PFSK-1 (cell line): ENCODE results near the gene AGMO.

ENCODE experiments used
- FOXP2 ChIP-seq: optimal IDR thresholded peaks from 2 replicates; pipeline ENCODE3; 2011; ENCODE audit warnings: borderline replicate concordance, control low read depth, inconsistent platforms; ENCODE audit not compliant: insufficient read depth; ENCODE audit errors: extremely low read length, extremely low read depth
- POLR2AphosphoS5 ChIP-seq: IDR thresholded peaks from 2 replicates; pipeline ENCODE4 v1.6.1; 2012; ENCODE audit warnings: low read depth, mild to moderate bottlenecking, control low read depth, low read length, moderate library complexity
- SIN3A ChIP-seq: IDR thresholded peaks from 2 replicates; pipeline ENCODE4 v1.6.1; 2012; ENCODE audit warnings: mild to moderate bottlenecking, low read length, moderate library complexity, borderline replicate concordance; ENCODE audit not compliant: insufficient read depth
- TAF1 ChIP-seq: IDR thresholded peaks from 2 replicates; pipeline ENCODE4 v1.6.1; 2012; ENCODE audit warnings: low read length, control low read depth, borderline replicate concordance; ENCODE audit not compliant: insufficient read depth
- TF ChIP-seq, protein P1 (sequence below), 2 experiments: IDR thresholded peaks; 2 replicates each; pipeline versions ENCODE4 v1.6.1 to v1.8.0; 2011 to 2012; ENCODE audit warnings: low read depth in 2 of 2, low read length in 2 of 2, control low read depth in 1 of 2, inconsistent platforms in 1 of 2, mild to moderate bottlenecking in 1 of 2, moderate library complexity in 1 of 2; ENCODE audit not compliant: insufficient read depth in 1 of 2

Gene AGMO

DNA sequence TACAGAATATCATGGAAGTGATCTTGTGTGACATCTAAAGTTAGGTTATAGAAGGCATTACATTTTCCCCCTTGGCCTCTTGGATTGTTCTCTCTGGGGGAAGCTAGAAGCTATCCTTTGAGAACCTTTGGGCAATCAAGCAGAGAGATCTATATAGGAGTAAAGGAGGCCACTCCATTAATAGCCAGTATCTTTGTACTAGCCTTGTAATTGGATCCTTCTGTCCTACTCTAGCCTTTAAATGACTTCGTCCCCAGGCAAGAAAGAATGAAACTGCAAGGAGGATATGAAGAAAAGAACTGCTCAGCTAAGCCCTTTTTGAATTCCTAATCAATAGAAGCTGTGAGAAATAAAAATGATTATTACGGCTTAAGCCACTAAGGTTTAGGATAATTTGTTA lies 230.9 kb downstream of the AGMO start:
- TF ChIP-seq POLR2AphosphoS5, result no peak
- TF ChIP-seq TAF1, result no peak
- TF ChIP-seq SIN3A, result no peak
- no peak for TF ChIP-seq FOXP2
- TF ChIP-seq, protein P1, sequence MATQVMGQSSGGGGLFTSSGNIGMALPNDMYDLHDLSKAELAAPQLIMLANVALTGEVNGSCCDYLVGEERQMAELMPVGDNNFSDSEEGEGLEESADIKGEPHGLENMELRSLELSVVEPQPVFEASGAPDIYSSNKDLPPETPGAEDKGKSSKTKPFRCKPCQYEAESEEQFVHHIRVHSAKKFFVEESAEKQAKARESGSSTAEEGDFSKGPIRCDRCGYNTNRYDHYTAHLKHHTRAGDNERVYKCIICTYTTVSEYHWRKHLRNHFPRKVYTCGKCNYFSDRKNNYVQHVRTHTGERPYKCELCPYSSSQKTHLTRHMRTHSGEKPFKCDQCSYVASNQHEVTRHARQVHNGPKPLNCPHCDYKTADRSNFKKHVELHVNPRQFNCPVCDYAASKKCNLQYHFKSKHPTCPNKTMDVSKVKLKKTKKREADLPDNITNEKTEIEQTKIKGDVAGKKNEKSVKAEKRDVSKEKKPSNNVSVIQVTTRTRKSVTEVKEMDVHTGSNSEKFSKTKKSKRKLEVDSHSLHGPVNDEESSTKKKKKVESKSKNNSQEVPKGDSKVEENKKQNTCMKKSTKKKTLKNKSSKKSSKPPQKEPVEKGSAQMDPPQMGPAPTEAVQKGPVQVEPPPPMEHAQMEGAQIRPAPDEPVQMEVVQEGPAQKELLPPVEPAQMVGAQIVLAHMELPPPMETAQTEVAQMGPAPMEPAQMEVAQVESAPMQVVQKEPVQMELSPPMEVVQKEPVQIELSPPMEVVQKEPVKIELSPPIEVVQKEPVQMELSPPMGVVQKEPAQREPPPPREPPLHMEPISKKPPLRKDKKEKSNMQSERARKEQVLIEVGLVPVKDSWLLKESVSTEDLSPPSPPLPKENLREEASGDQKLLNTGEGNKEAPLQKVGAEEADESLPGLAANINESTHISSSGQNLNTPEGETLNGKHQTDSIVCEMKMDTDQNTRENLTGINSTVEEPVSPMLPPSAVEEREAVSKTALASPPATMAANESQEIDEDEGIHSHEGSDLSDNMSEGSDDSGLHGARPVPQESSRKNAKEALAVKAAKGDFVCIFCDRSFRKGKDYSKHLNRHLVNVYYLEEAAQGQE (IDR thresholded peaks at IDR 0.05; ENCODE audit: insufficient read depth in 1 of 2, low read depth in 2 of 2, low read length in 2 of 2), result no peak

DNA sequence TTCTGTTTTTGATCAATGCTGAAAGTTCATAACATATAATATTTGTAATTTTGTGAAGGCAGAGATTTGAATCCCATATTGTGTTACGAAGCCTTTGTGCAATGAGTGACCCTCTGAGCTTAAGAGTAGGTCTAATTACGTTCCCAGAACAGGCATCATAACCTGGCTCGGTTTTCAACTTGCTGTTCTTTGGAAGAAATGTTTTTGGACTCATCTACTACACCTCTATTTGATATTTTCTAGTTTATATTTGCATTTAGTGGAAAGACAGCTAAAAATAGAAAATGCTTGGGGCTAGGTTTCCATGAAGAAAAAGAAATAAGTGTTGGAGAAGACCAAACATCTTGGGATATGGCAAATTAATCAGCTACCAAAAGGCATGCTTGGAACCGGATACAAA lies 234.8 kb downstream of the AGMO start:
- TF ChIP-seq SIN3A (no peak), TAF1 (no peak), POLR2AphosphoS5 (no peak), FOXP2 (no peak)
- TF ChIP-seq, protein P1 (IDR thresholded peaks at IDR 0.05; ENCODE audit: insufficient read depth in 1 of 2, low read depth in 2 of 2, low read length in 2 of 2), result no peak

DNA sequence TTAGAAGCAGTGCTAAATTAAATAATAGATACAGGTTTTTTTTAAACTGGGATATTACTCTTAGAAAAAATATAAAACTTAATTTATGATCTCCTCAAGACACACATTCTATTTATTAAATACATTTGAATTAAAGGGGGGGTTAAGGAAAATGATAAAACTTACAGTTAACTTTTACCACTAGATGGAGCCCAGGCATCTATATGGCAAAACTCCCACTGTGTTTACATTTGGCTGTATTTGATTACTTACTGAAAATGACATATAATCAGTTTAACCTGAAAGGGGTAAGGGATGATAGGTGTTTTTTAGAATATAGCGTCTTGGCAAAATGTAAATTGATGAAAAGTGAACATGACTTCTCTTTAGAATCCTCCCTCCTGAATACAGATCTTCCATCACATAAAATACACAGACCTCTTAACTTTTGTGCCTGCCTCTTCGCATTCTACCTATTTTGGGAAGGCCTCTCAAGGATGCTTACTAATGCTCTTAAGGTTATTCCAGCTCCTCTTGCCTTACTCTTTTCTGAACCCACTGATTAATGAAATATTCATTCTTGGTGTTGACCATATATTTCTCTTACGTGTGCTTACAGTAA lies 235.7 kb downstream of the AGMO start:
- no peak for TF ChIP-seq TAF1
- TF ChIP-seq, protein P1 (IDR thresholded peaks at IDR 0.05; ENCODE audit: insufficient read depth in 1 of 2, low read depth in 2 of 2, low read length in 2 of 2), result no peak

DNA sequence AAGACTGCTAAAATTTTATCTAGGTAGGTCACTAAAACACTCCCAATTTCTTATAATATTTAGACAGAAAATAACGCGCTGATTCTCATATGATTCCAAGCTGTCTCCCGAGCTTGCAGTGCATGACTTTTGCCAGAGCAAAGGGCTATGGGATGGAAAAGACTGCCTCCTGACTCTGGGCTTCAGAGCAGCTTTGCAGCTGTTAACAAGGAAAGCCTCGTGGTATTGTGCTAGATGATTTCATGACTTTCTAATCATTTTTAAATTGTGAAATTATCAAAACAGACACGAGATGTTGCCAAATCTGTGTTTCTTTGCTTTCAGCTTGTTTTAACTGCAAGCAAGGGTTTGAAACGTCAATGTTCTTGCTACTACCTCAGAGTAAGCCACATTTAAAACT lies 238.3 kb downstream of the AGMO start:
- TF ChIP-seq FOXP2 (no peak), TAF1 (no peak), POLR2AphosphoS5 (no peak), SIN3A (no peak)
- TF ChIP-seq, protein P1 (IDR thresholded peaks at IDR 0.05; ENCODE audit: insufficient read depth in 1 of 2, low read depth in 2 of 2, low read length in 2 of 2), result no peak

DNA sequence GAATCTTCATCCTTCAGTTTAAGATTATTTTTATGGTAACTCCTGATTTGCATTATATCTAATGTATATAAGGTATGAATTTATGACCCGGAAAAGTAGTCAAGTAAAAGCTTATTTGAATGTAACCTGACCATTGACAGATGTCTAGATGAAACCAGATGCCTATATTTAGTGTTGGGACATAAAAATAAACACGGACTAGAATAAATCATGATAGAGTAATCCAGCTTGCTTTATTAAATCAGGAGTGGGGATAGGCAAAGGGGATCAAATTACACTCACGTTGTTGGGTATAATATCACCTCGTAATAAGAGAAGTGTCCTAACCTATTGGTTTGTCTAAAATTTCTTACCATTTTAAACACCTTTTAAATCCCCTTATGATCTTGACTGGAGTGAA lies 244.6 kb downstream of the AGMO start:
- TF ChIP-seq FOXP2 (no peak), TAF1 (no peak), SIN3A (no peak), POLR2AphosphoS5 (no peak)
- TF ChIP-seq, protein P1 (IDR thresholded peaks at IDR 0.05; ENCODE audit: insufficient read depth in 1 of 2, low read depth in 2 of 2, low read length in 2 of 2), result no peak
